ENCODE data around the gene CHST6. TPM values are rescaled to one million over a fixed set of nuclear protein-coding genes. Genes with fewer than 3 reads are reported as not detected.
"Not testable (repeated sequence)": the region's sequence is repeated elsewhere in the genome, so short reads cannot be mapped to it uniquely, and the experiment has no call there.

CHST6 gene
- total RNA-seq, 2 experiments from 2014 or later: 0.05 TPM; not detected in 1

DNA sequence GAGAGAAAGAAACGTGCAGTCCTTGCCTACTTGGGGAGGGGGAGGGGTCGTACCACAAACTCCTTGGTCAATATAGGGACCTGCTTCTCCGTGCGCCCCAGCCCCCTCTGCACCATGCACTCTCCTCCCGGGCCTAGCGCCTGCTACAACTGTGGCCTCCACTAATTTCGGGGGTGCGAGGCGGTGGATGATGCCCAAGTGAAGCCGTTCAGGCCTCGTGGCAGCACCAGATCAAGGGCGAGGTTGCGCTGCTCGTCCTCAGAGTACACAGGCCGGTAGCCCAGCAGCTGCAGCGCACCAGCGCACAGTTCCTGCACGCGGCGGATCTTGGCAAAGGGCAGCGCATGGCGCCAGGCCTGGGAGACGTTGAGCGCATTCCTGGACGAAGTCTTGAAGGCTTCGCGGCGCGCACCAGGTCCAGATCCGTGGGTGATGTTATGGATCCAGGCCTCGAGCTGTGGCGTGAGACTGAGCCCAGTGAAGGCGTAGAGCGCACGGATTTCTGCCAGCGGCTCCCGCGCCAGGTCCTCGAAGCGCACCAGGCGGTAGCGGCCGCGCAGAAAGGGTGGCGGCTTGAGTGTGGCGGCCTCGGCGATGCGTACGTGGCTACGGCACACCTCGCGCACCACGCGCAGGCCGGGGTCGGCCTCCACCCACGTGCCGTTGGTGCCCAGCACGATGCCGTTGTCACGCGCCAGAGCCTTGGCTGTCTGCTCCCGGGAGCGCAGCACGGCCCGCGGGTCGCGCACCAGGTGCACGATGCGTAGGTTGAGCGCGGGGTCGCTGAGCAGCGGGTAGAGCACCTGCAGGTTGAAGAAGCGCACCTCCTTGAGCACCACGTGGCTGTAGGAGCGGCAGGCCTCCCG lies 16.5 kb downstream of the CHST6 start:
- H3K36me3 Mint-ChIP-seq: no peaks in the 10 kb centered on the region
- H3K27me3 Mint-ChIP-seq: no peaks in the 10 kb centered on the region
- no peak overlapping the region for H3K4me3 Mint-ChIP-seq
- no peak overlapping the region for H3K27ac Mint-ChIP-seq
- no peaks in the 10 kb centered on the region for H3K9me3 Mint-ChIP-seq (ENCODE audit: low read depth)
- DNase-seq (no peak), ATAC-seq (no peak)
- no peaks in the 10 kb centered on the region for H3K4me1 Mint-ChIP-seq
- CTCF ChIA-PET: interaction anchor here (2.2 kb wide), 1 partner anchor 14 kb away, joined by 7 read pairs; the partner anchor contains the start of gene TMEM170A

DNA sequence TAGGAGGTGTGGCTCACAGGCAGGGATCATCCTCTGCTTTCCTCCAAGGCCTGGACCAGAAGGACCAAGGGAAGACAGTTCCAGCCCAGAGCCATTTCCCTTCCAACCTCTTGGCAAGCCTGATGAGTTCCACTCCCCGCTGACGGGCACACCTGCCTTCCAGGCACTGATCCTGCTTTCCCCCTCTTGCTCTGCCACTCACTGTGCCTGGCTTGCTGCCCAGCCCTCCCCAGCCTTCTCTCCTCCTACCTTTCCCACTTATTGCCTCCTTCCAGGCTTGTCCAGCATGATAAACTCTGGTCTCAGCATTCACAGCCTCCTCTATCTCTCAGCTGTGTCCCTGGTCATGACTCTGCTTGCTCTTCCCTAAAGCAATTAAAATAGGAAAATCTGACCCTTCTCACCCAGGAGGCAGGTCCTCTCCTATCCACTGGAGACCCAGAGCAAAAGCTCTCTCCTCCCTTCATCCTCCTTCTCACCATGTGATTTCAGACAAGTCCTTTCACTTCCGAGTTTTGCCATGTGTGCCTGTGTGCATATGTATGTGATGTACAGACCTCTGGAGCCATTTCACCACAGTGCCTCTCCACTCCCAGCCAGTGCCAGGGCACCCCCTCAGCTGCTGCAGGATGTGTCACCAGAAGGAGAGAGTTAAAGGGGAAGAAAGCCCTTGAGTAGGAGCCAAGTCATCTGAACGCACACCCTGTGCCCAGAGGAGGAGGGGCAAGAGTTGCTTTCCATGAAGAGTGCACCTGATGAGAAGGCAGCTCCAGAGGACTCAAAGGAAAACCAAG lies 17.4 kb downstream of the CHST6 start:
- ATAC-seq (no peak), DNase-seq (no peak)
- no peak overlapping the region for H3K4me3 Mint-ChIP-seq
- H3K27ac Mint-ChIP-seq: no peak overlapping the region
- CTCF ChIA-PET: interaction anchor here (0.6 to 2.2 kb wide), 3 partner anchors 13 to 69 kb away, joined by 3 to 7 read pairs (median 5); partner anchors contain the start of gene TMEM170A
- no peaks in the 10 kb centered on the region for H3K9me3 Mint-ChIP-seq (ENCODE audit: low read depth)
- H3K27me3 Mint-ChIP-seq: no peaks in the 10 kb centered on the region
- H3K36me3 Mint-ChIP-seq: no peaks in the 10 kb centered on the region
- H3K4me1 Mint-ChIP-seq: no peaks in the 10 kb centered on the region

DNA sequence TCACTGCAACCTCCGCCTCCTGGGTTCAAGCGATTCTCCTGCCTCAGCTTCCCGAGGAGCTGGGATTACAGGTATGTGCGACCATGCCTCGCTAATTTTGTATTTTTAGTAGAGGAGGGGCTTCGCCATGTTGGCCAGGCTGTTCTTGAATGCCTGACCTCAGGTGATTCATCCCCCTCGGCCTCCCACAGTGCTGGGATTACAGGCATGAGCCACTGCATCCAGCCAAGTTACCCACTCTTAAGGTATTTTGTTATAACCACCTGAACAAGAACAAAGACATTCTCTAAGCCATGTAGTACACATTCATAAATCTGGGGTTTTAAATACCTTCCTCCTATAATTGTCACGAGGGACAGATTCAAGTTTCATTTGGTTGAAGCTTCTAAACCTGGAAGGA lies 18.4 kb downstream of the CHST6 start:
- Mint-ChIP-seq H3K4me1 (no peaks in the 10 kb centered on the region), H3K4me3 (no peak overlapping the region), H3K9me3 (ENCODE audit: low read depth) (no peaks in the 10 kb centered on the region), H3K27ac (no peak overlapping the region), H3K36me3 (no peaks in the 10 kb centered on the region), H3K27me3 (no peaks in the 10 kb centered on the region)
- CTCF ChIA-PET: interaction anchor here (0.6 to 2.2 kb wide), 4 partner anchors 12 to 287 kb away, joined by 3 to 7 read pairs (median 4); partner anchors contain the start of gene TMEM170A
- ATAC-seq (no peak), DNase-seq (no peak)

DNA sequence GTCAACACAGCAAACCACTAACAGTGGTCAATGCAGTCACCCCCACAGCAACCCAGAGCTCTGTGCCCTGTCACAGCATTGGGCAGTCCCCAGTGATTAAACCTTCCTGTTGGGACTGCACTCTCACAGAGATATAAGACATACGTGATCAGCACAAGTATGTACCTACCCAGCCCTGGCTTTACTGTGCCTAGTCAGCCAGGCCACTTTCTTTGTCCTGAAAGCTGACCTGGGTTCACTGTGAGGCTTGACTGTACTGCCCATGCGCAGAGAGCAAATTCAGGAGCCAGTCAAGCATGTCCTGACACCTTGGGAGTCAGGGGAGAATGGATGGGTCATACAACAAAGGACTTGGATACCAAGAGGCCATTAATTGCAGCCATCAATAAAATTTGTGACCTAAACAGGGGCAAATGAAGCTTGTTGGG lies 19.8 kb downstream of the CHST6 start:
- DNase-seq: no peak
- H3K27me3 Mint-ChIP-seq: no peaks in the 10 kb centered on the region
- no peak overlapping the region for H3K27ac Mint-ChIP-seq
- no peaks in the 10 kb centered on the region for H3K36me3 Mint-ChIP-seq
- H3K4me3 Mint-ChIP-seq: no peak overlapping the region
- H3K4me1 Mint-ChIP-seq: no peaks in the 10 kb centered on the region
- no peaks in the 10 kb centered on the region for H3K9me3 Mint-ChIP-seq (ENCODE audit: low read depth)
- ATAC-seq: no peak
- CTCF ChIA-PET: no interaction called here

DNA sequence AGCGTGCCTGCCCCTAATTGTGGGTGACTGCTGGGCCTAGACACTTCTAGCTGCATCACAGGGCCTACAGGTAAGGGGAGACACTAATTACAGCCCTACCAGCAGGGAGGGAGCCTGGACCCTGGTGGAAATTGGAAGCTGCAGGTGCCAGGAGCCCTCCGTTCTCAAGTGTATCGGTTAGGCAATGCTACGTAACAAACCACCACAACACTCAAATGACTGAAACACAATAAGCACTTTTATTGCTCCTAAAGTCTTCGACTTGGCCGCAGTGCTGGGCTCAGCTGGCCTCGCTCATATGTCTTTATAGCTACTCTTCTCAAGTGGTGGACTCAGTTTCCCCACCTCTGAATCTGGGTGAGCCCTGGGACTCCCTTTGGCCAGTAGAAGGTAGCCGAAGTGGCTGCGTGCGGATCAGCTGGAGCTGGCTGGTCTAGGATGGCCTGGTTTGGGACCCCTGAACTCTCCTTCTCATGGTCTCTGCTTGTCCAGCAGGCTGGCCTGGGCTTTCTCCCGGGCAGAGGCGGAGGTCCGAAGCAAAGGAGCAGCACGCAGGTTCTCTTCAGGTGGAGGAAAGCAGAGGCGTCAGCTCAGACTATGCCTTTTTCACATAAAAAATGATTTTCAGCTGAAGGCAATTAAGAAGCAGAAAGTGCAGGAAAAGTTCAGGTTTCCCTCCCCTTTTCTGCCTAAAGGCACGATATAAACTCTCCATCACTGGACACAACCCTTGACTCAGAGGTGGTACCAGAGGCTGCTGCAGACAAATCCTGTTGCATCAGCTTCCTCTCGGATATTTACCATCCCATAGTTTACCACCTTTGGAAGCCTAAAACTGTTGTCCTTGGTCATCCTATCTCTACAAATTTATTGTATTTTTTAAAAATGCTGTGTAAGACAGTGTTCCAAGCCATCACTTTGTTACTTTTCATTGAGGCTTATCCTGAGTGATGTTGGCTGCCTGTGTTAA lies 22.0 kb downstream of the CHST6 start:
- H3K9me3 Mint-ChIP-seq (ENCODE audit: low read depth): no peaks in the 10 kb centered on the region
- no peak overlapping the region for H3K4me3 Mint-ChIP-seq
- DNase-seq: no peak
- no peak for ATAC-seq
- no peaks in the 10 kb centered on the region for H3K36me3 Mint-ChIP-seq
- H3K27me3 Mint-ChIP-seq: no peaks in the 10 kb centered on the region
- no peaks in the 10 kb centered on the region for H3K4me1 Mint-ChIP-seq
- no peak overlapping the region for H3K27ac Mint-ChIP-seq
- CTCF ChIA-PET: interaction anchor here (0.6 to 1.6 kb wide), 4 partner anchors 15 to 291 kb away, joined by 3 to 11 read pairs (median 4); no protein-coding TSS in a partner anchor

DNA sequence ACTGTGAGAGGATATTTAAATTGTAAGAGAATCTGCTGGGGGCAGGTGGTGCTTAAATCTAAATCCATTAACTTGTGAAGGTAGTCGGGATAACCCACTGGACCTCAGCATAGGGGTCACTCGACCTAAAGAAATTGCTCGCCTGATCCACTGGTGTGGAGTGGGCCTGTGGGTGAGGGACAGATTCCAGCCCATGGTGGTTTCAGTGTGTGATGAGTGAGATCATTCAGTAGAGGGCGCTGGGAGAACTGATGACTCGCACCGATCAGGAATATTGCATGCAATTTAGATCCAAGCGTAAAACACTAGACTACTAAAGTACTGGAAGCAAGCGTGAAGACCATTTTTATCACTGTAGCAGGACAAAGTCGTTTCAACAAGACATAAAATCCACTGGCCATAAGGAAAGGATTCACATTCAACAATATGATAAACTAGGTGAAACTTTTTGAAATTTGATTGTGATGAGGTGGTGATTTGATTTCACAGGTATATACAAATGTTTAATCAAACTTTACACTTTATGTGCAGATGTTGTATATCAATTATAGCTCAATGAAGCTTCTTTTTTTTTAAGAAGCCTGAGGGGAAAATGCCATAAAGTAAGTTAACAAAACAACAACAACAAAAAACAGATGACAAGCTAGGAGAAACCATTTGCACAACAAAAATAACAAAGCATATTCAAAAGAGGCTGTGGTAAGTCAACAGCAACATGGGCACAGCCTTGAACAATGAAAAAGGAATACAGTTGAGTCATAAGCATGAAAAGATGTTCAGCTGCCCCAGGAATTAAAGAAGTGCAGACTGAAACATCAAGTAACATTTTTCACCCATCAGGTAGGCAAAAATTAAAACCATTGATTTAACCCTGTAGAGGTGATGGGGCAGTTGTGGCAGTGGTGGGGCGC lies 23.3 kb downstream of the CHST6 start:
- ATAC-seq: peak; percentile 78
- CTCF ChIA-PET: interaction anchor here (0.6 to 3.8 kb wide), 16 partner anchors 9 to 309 kb away, joined by 3 to 13 read pairs (median 4); partner anchors contain the start of gene TMEM231
- no peaks in the 10 kb centered on the region for H3K9me3 Mint-ChIP-seq (ENCODE audit: low read depth)
- H3K27ac Mint-ChIP-seq: no peak overlapping the region
- H3K27me3 Mint-ChIP-seq: no peaks in the 10 kb centered on the region
- H3K36me3 Mint-ChIP-seq: no peaks in the 10 kb centered on the region
- H3K4me3 Mint-ChIP-seq: no peak overlapping the region
- DNase-seq: peak; percentile 48
- no peaks in the 10 kb centered on the region for H3K4me1 Mint-ChIP-seq

DNA sequence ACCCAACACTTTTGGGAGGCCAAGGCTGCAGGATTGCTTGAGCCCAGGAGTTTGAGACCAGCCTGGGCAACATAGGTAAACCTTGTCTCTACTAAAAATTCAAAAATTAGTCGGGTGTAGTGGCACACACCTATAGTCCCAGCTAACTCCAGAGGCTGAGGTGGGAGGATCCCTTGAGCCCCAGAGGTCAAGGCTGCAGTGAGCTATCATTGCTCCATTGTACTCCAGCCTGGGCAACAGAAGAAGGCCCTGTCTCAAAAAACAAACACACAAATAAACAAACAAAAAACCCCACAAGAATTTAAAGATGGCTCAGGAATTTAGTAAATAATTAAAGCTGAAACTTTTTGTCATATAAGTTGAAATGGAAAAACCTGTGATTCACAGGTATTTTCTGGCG lies 28.5 kb downstream of the CHST6 start:
- H3K4me3 Mint-ChIP-seq: no peak overlapping the region
- H3K9me3 Mint-ChIP-seq (ENCODE audit: low read depth): no peaks in the 10 kb centered on the region

DNA sequence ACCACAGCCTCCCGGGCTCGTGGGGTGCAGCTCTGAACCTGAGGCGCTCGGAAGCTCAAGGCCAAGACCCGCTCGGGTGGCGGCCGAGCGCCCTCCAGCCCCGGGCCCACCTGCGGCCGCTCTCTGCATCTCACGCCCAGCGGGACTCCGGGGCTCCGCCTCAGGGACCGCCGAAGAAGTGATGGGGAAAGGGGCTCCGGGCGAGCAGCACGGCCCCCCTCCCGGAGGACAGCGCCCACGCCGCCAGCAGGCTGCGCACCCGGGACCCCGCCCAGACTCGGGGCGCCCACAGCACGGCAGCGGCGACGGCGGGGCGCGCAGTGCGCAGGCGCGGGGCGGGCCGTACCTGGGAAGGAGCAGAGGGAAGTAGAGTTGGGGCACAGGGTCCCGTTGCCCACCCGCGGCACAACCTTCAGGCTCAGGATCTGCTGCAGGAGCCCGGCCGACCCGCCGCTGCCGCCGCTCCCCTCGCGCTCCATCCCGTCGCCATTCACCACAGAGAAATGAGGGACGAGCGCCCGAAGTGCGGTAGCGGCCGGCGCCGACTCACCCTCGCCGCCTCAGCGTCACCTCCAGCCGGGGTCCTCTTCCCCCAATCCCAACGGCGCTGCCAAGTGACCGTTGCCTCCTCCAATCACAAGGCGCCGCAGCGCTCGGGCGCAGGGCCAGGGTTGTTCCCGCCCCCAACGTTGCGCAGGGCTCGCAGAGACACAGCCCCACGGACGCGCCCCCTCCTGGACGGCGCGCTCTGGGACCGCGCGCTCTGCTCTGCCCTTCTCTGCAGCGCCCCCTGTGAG lies 30.9 kb downstream of the CHST6 start, which contains the start of gene TMEM170A:
Gene TMEM170A (minus strand): TSS at position 568 of the 797 bp plus-strand sequence. CDS start 89 bp downstream, at position 479.
- H3K27ac Mint-ChIP-seq: peak within 1 kb of the TSS; percentile 86

More for the DNA sequence above, 28.5 kb downstream of the CHST6 start:
- H3K4me1 Mint-ChIP-seq: peaks cover 26% of the 10 kb centered on the region
- H3K27me3 Mint-ChIP-seq: no peaks in the 10 kb centered on the region
- H3K27ac Mint-ChIP-seq: no peak overlapping the region
- CTCF ChIA-PET: interaction anchor here (0.7 to 3.5 kb wide), 3 partner anchors 33 to 56 kb away, joined by 3 to 45 read pairs (median 24); partner anchors contain the start of gene CFDP1
- no peak for ATAC-seq
- DNase-seq: no peak
- peaks cover 7% of the 10 kb centered on the region for H3K36me3 Mint-ChIP-seq

DNA sequence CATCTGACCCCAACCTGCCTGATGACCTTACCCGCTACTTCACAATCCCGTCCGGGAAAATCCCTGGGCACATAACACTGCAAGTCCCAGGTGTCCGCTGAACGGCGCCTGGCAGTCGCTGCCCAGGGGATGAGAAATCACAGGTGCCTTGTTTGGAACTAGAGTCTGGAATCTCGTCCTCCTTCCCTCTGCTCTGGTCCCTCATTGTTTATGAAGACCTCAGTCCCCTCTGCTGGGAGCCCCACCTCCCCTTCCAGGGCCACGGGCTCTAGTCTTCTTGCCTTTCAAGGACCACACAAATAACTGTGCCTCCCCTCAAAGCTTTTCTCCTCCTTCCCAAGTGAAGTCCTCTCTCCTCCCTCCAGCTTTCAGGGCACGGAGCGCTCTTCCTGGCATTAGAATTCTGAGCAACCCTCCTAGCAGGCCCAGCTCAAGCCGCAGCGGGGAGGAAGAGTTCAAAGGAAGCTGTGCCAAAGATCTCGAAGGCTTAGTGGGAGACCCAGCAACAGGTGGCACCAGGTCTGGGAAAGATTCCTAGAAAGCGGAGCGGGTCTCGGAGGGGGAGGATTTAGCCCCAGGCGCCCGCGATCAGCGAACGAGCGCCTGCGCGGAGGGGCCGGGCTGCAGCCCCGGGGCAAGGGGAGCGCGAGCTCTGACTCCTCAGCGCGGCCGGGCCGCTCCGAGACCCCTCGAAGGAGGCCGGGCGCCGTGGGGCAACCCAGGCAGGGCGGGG lies 31.7 kb downstream of the CHST6 start:
- CTCF ChIA-PET: interaction anchor here (0.6 to 3.5 kb wide), 16 partner anchors 10 to 301 kb away, joined by 3 to 45 read pairs (median 4); partner anchors contain the start of genes ADAT1, CFDP1, CHST6 and GABARAPL2
- not testable (repeated sequence) for H3K9me3 Mint-ChIP-seq (ENCODE audit: low read depth); ATAC-seq; H3K27me3 Mint-ChIP-seq; DNase-seq
- Mint-ChIP-seq H3K27ac (peak overlapping the region; percentile 86), H3K36me3 (peaks cover 18% of the 10 kb centered on the region), H3K4me1 (peaks cover 46% of the 10 kb centered on the region), H3K4me3 (peak overlapping the region; percentile 90)

More for the DNA sequence above, 30.9 kb downstream of the CHST6 start, which contains the start of gene TMEM170A:
- peak; percentile 99 for DNase-seq
- peak; percentile 96 for ATAC-seq
- peak within 1 kb of the TSS; percentile 90 for H3K4me3 Mint-ChIP-seq
- no peaks in the 10 kb centered on the region for H3K9me3 Mint-ChIP-seq (ENCODE audit: low read depth)
- CTCF ChIA-PET: interaction anchor here (0.7 to 3.5 kb wide), 36 partner anchors 8 to 302 kb away, joined by 3 to 45 read pairs (median 5); partner anchors contain the start of genes ADAT1, CFDP1, CHST6 and GABARAPL2
- H3K36me3 Mint-ChIP-seq: peaks cover 18% of the 10 kb centered on the region
- no peaks in the 10 kb centered on the region for H3K27me3 Mint-ChIP-seq
- H3K4me1 Mint-ChIP-seq: peaks cover 46% of the 10 kb centered on the region

DNA sequence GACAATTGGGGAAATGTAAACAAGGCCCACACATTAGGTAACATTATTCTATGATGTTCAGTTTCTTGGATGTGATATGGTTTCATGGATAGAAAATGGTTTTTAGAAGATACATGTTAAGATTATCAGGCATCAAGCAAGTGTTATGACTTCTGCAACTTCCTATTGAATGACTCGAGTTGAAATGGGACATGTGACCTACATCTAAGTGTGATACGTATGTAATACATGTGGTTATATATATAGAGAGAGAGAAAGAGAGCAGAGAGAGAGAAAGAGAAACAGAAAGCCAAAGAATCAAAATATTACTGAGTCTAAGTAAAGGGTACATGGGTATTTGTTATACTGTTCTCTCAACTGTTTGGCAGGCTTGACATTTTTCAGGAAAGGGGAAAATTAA lies 32.4 kb downstream of the CHST6 start:
- H3K4me1 Mint-ChIP-seq: peaks cover 46% of the 10 kb centered on the region
- CTCF ChIA-PET: no interaction called here
- peaks cover 18% of the 10 kb centered on the region for H3K36me3 Mint-ChIP-seq
- H3K9me3 Mint-ChIP-seq (ENCODE audit: low read depth): no peaks in the 10 kb centered on the region
- ATAC-seq (peak; percentile 5), DNase-seq (no peak)
- no peaks in the 10 kb centered on the region for H3K27me3 Mint-ChIP-seq
- peak overlapping the region; percentile 86 for H3K27ac Mint-ChIP-seq
- H3K4me3 Mint-ChIP-seq: peak overlapping the region; percentile 90
